ENCODE results near the gene TIGD4.
A peak's percentile ranks its signal among the peaks of the same experiment; 100 is the strongest.
"Not testable (repeated sequence)": the region's sequence is repeated elsewhere in the genome, so short reads cannot be mapped to it uniquely, and the experiment has no call there.

TIGD4 gene

DNA sequence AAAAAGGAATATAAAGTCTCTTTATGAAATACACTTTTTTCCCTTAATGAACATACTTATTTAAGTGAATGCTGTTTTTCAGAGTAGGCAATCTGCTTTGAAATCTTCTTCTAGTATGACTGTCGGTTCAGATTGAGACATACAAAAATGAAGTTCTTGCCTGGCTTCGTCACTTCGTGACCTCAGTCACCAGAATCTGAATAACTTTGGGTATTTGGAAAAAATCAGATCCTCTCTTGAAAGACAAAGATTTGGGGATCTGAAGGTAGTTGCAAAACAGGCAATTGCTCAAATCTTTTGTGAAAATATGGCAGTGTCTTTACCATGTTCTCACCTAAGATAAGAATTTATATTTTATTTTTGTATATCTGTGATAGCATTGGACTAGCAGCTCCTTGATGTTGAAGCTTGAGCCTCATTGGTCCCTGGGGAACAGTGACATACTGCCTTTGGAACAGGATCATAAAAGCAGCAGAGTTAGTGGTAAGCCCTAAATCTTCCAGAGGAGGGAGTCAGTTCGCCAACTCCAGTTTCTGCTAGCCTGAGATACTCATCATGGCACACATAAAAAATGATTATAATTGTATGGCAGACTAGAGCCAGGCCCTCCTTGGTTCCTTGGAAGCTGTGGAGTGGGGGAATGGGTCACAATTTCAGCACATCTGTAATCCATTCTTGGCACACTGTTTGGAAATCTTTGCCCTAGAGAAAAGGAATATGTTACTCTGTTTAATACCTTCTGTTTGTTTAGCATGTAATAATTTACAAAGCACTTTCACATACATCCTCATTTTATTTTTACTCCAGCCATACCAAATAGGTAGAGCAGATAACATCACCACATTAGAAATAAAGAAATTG is 5.2 kb upstream of the TIGD4 start:
- DNase-seq (ENCODE audit: low read depth in 2 of 2, low spot score in 1 of 2), result no peak

DNA sequence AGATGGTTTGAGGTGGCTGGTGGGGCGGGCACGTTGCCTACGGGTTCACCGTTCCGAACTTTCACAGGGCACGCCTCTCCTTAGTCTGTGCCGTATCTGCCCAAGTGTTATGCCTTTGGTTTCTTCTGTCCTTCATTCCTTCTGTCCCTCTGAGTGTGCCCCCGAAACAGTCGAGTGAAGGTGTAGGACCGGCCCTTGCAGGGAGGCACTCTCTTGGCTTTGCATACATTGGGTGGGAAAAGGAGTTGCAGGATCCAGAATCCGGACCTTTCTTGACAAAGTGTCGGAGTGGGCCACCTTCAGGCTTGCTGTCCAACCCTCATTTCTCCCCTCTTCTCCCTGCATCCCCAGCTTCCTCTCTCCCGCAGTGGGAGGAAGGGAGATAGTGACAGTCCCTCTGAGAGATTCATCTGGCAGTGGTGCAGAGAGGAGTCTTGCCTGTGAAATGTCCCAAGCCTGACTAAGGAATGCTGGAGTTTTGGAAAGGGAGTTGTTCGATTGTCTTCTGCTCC is 793 bp upstream of the TIGD4 start:
- DNase-seq (ENCODE audit: low read depth in 2 of 2, low spot score in 1 of 2), result peak in 1 of 2 donors; percentile 43

DNA sequence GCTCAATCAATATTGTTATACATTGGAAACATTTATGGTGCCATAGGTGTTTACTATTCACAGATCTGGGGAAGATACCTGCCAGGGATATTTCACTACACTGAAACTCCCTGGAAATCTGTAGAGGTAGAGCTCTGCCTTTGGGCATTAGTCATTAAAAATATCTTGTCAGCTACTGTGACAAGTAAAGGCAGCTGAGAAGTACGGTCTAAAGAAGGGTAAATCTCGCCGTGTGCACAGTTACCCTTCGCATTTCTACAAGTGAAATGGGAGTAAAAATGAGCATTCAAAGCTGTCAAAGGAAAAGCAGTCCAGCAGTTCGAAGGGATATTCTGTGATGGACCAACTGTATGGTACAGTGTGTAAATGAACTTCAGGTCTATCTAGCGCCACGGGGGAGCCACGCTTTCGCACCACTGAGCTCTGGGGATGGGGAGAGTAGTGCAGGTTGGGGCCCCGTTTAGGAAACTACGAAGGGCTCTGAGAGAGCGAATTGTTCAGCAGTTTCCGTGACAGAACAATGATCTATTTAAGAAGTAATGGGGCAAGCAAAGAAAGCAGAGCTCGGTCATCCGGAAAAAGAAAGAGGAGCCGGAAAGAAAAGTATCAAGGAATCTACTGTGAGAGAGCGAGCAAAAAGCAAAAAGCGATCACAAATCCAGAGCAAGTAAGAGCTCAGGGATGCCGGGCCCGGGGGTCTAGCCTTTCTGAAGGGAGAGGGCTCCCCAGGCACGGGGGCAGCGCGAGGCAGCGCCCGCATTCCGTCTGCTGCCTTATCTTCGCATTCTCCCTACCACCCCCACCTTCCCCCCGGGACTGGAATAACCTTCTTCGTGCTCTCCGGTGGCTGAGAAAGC is 646 bp downstream of the TIGD4 start:
- DNase-seq (ENCODE audit: low read depth in 2 of 2, low spot score in 1 of 2), result peak; percentile 6

GRCh38 chr4:152777488-152777887 is 2.0 kb downstream of the TIGD4 start:
- no peak for DNase-seq (ENCODE audit: low read depth in 2 of 2, low spot score in 1 of 2)

GRCh38 chr4:152776352-152776751 is 3.2 kb downstream of the TIGD4 start:
- DNase-seq (ENCODE audit: low read depth in 2 of 2, low spot score in 1 of 2), result no peak

- DNase-seq (ENCODE audit: low read depth in 2 of 2, low spot score in 1 of 2), result no peak
These were observed 5.6 kb downstream of the TIGD4 start for GRCh38 chr4:152773953-152774352.

DNA sequence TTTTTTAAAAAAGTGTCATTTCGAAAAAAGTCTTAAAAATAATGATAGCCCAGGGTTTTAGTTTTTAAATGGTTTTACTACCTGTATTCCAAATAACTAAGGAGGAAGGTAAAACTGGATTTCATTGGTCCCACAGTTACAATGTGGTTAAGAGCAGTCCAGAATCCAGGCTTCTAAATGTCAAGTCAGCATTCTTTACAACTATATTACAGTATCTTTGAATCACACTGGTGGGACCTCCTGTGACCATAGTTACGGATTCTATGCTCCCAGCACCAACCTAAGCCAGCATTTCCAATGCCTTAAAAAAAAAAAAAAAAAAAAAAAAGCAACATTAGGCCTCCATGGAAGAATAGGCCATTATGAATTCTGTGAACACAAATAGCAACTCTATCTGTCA is 6.2 kb downstream of the TIGD4 start:
- DNase-seq (ENCODE audit: low read depth in 2 of 2, low spot score in 1 of 2), result no peak

- no peak for DNase-seq (ENCODE audit: low read depth in 2 of 2, low spot score in 1 of 2)
These were observed 7.6 kb downstream of the TIGD4 start for GRCh38 chr4:152771741-152772533.

GRCh38 chr4:152765069-152765737 is 14.3 kb downstream of the TIGD4 start:
- DNase-seq (ENCODE audit: low read depth in 2 of 2, low spot score in 1 of 2), result not testable (repeated sequence)

DNA sequence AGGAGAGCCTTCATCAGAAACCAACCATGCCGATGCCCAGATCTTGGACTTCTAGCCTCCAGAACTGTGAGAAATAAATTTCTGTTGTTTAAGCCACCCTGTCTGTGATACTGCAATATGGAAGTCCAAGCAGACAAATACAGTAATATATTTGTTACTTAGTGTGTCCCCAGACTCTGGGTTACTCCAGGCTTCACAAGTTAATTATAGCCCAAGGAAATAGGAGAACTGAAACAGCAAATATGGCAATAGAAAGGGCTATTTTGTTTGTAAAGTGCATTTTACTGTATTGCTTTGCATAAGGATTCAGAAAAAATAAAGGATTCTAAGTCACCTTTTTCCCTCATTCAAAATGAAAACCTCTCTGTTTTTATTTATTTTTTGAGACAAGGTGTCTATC is 15.7 kb downstream of the TIGD4 start:
- no peak for DNase-seq (ENCODE audit: low read depth in 2 of 2, low spot score in 1 of 2)

- DNase-seq (ENCODE audit: low read depth in 2 of 2, low spot score in 1 of 2), result no peak
These were observed 30.9 kb downstream of the TIGD4 start for GRCh38 chr4:152748619-152749018.

DNA sequence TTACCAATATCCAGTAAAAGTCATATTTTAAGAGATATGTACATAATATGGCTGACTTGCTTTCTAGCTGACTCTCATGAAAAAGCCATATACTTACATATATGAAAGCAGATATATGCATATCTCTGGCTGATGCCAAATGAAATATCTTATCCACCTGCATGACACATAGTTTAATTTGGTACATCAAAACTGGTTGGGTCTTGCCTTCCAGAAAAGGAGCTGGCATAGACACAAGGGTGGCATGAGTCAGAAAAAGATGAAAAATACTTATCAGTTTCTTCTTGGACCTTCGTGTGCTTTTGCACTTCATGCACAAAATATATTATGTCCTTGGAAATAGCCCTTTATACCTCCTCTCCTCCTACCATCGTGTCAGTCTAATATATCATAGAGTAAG is 32.1 kb downstream of the TIGD4 start:
- DNase-seq (ENCODE audit: low read depth in 2 of 2, low spot score in 1 of 2), result no peak

DNA sequence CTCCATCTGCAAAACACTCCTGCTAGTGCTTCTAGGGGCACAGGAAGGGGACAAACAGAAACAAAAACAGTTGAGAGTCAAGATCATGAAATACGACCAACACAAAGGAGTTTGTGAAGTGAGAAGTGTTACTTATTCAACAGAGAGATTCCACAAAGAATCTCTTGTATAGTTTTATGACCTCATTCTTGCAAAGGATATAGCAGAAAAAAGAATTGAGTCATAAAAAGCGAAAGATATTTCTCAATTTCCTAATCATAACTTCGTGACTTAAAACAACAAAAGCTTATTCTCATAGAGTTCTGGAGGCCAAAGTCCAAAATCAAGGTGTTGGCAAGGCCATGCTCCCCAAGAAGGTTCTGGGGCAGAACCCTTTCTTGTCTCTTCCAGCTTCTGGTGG is 40.7 kb downstream of the TIGD4 start:
- no peak for DNase-seq (ENCODE audit: low read depth in 2 of 2, low spot score in 1 of 2)

DNA sequence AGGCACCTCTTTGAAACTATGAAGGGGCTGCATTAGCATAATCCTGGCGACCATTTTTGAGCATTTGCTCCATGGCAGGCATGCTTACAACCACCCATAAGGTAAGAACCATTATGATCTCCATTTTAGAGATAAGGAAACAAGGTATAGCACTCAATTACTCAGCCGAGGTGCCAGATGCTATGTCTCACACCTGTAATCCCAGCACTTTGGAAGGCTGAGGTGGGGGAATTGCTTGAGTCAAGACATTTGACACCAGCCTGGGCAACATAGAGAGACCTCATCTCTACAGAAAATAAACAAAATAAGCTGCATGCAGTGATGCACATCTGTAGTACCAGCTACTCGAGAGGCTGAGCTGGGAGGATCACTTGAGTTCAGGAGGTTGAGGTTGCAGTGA is 43.6 kb downstream of the TIGD4 start:
- no peak for DNase-seq (ENCODE audit: low read depth in 2 of 2, low spot score in 1 of 2)

DNA sequence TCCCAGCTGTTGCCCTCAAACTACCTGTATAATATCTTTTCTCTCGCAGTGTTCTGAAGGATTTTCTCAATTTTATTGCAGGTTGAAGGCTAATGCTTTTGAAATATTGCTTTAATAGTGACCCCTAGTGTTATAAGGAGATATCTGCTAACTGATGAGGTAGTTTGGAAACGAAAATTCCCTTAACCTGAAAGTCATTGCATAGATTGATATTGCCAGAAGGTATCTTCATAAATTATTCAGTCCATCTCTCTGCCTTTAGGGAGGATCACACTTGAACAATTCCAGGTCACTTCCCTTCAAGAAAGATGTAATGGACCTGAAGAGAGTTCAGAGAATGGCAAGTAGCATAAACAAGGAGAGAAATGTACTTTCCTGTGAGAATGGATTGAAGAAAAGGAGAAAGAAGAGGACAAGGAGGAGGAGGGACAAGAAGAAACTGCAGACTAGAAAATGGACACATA is 44.1 kb downstream of the TIGD4 start:
- no peak for DNase-seq (ENCODE audit: low read depth in 2 of 2, low spot score in 1 of 2)

GRCh38 chr4:152734699-152735050 is 44.9 kb downstream of the TIGD4 start:
- DNase-seq (ENCODE audit: low read depth in 2 of 2, low spot score in 1 of 2), result no peak

- DNase-seq (ENCODE audit: low read depth in 2 of 2, low spot score in 1 of 2), result no peak
These were observed 45.4 kb downstream of the TIGD4 start for GRCh38 chr4:152734015-152734698.

DNA sequence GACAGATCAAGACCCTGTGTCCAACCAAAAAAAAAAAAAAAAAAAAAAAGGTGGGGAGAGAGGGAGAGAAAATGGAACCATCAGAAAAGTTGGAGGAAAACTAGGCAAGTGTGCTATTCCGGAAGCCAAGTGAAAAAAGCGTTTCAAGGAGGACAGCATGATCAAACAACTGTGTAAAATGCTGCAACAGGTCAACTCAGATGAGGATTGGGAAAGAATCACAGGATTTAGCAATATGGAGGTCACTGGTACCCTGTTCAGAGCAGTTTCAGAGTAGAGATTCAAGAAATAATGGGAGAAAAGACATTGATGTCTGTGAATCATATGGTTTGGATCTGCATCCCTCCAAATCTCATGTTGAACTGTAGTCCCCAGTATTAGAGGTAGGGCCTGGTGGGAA is 47.5 kb downstream of the TIGD4 start:
- no peak for DNase-seq (ENCODE audit: low read depth in 2 of 2, low spot score in 1 of 2)

DNA sequence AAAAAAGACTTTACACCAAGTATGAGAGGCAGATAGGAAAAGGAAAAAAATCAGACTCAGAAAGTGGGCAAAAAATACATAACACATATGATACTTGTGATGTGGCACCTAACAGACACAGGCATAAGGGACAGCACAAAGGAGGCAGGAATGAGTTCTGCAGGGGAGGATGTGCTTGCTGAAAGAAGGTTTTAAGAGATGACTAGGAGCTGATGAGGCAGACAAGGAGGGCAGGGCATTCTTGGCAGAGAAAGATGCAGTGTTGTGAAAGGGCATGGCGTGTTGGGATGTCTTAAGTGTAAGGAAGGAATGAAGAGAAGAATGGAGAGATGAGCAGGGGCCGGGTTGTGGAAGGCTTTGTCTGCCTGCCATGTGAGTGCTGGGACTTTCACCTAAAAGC is 50.1 kb downstream of the TIGD4 start:
- no peak for DNase-seq (ENCODE audit: low read depth in 2 of 2, low spot score in 1 of 2)

- DNase-seq (ENCODE audit: low read depth in 2 of 2, low spot score in 1 of 2), result no peak
These were observed 51.2 kb downstream of the TIGD4 start for GRCh38 chr4:152728343-152728742.
